Esophagus squamous epithelium (tissue), 4 donors: ENCODE results near the gene ARHGEF37.

Experiments used
- CTCF ChIP-seq, 6 experiments: fragments of 450-650 bp in 4 of 6; fragments of 200-600 bp in 2 of 6; sonication (generic) in 2 of 6; IDR thresholded peaks; one replicate each; pipeline ENCODE4 v1.5.1; 2016 to 2019; ENCODE audit warnings: antibody characterized with exemption in 6 of 6, mild to moderate bottlenecking in 4 of 6, moderate library complexity in 4 of 6
- POLR2A ChIP-seq, 4 donors: fragments of 450-650 bp; IDR thresholded peaks; one replicate each; pipeline ENCODE4 v1.6.1; 2017; ENCODE audit warnings: antibody characterized with exemption in 4 of 4, mild to moderate bottlenecking in 4 of 4, moderate library complexity in 3 of 4

GRCh38 chr5:149583394-149583793 lies 2.1 kb downstream of the ARHGEF37 start:
- TF ChIP-seq POLR2A (IDR thresholded peaks at IDR 0.05): no peak
- no peak for TF ChIP-seq CTCF (IDR thresholded peaks at IDR 0.05)
